HFF-Myc (cell line): ENCODE measurements around the gene STPG2.

Source experiments
- DNase-seq: peaks from one replicate; pipeline ENCODE4 v3.0.0-alpha.2; 2011; ENCODE audit warnings: low read depth; ENCODE audit errors: extremely low read depth
- H3K4me3 ChIP-seq: replicated peaks from 2 replicates; pipeline ENCODE4 v1.5.1; 2011; ENCODE audit warnings: low read depth, mild to moderate bottlenecking, control low read depth, low read length
- CTCF ChIP-seq: IDR thresholded peaks from 2 replicates; pipeline ENCODE4 v1.5.1; 2012; ENCODE audit warnings: mild to moderate bottlenecking, low read depth, low read length, control low read depth; ENCODE audit errors: missing control alignments

Gene STPG2

DNA sequence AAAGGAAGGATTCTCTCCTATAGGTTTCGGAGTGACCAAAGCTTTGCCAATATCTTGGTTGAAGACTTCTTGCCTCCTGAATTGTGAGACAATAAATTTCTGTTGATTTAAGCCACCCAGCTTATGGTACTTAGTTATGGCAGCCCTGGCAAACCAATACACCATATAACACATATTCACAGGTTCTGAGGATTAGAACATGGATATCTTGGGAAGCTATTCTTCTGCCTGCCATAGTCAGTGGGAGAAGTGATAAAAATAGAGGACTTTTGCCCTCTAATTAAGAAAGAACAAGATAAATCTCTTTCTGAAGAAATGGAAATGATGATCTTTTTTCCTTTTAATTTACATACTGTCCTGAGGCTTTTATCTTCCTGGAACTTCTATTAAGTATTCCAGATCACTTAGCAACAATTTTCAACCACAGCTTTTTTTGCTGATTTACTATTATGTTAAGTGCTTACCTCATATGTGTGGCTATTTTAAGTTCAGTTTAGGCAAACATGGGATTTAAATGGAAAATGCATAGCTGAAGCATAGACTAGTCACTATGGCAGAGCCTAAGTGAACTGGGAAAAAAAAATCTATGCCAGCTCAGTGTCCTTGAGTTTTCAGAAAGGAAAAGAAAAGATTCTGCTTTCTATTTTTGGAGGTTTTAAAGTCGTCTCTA lies 381.7 kb downstream of the STPG2 start:
- H3K4me3 ChIP-seq: no peak overlapping the region
- no peak for DNase-seq
- no peak for TF ChIP-seq CTCF

- TF ChIP-seq CTCF: no peak
- H3K4me3 ChIP-seq: no peak overlapping the region
- DNase-seq: no peak
Observed at GRCh38 chr4:97759785-97760184, 383.5 kb downstream of the STPG2 start.

DNA sequence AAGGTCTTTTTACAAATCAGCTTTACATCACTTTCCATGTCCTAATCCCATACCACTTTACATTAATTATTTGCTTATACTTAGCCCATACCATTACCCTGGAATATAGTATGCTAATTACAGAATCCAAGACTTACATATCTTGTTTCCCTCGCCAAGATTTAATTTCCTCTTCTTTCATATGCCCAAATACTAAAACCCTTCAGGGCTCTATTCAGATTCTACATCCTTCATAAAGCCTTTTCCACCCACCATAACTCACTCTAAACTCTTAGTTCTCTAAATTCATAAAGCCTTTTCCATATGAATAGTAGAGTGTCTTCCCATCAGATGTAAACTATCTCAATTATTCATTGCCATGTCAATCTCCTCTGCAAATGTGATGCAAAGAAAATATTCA lies 390.7 kb downstream of the STPG2 start:
- no peak for TF ChIP-seq CTCF
- H3K4me3 ChIP-seq: no peak overlapping the region
- no peak for DNase-seq

DNA sequence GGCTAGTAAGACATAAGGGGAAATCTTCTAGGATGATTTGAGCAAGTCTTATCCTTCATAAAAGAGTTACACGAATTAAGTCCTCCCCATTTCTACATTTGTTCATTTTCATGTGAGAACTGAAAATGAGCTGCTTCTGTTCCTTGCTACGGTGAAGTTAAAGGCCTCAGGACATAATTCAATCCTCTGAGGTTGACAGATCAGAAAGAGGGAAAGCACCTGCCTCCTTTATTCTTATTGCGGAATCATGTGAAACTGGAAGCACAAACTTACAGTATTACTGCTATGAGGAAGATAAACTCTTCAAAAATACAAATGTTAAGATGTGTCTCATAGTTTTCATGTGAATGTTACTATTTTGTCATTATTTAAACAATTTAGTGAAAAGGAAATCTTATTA lies 395.3 kb downstream of the STPG2 start:
- no peak overlapping the region for H3K4me3 ChIP-seq
- no peak for DNase-seq
- no peak for TF ChIP-seq CTCF

GRCh38 chr4:97720869-97721432 lies 422.3 kb downstream of the STPG2 start:
- TF ChIP-seq CTCF: no peak
- no peak for DNase-seq
- no peak overlapping the region for H3K4me3 ChIP-seq

GRCh38 chr4:97691111-97691605 lies 452.1 kb downstream of the STPG2 start:
- no peak for DNase-seq
- TF ChIP-seq CTCF: no peak
- H3K4me3 ChIP-seq: no peak overlapping the region

DNA sequence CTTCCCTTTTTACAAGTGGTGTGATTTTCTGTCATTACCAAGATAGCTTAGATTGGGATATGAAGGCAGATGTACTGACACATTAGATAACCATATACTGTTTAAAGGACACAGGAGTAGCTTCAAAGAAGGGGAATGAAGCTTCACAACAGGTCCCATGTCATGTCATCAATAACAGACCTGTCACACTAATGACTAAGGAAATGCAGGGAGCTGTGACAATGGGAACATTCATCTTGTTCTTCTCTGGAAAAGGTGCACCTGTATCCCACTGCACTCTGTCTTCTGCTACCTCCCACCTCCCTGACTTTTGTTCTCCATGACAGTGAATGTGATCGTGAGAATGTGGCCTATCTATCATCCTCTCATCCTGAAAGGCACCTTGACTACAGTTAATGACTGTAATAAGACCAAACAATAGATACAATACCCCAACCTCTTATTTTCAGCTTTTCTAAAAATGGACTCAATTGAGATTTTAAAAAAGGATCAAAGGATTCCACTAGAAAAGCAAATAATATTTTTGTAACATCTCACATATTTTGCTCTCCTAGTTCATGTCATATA lies 472.5 kb downstream of the STPG2 start:
- DNase-seq: no peak
- TF ChIP-seq CTCF: no peak
- H3K4me3 ChIP-seq: no peak overlapping the region
